Measurements from ENCODE around the gene CACNA1C.

The CACNA1C gene

DNA sequence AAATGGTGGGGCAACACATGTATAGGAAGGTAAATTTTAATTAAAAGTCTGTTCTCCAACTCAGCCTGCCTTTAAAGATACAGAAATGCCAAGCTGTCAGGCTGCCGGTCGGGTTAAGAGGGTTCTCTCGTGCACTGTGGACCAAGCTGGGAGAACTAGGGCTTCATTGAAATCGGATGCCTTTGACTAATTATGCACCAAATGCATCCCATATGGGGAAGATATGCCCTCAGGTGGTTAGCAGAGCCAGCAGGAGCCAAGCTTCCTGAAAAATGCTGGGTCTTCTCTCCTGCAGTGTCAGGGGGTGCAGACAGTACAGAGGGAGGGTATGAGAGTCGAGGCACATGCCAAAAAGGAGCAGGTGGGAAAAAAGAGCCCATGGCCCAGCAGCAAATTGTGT lies 236.1 kb downstream of the CACNA1C start:
- in situ Hi-C loops (cut with MboI; ENCODE audit: low sequenced_read_pairs): no loop called here

DNA sequence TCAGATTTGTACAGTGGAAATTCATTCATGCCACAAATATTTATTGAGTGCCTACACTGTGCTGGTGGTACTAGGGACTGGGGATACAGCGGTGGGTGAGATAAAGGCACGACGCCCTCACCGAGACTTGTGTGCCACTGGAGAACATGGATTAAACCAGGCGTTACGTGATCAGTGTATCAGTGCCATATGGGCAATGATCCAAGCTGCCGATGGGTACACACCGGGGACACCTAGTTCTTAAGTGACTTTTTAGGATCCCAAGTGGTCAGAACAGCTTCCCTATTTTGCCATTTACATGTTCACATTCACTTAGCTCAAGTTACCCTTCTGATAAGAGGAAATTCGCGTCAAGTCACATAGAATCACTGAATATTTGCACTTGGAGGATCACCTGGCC lies 236.7 kb downstream of the CACNA1C start:
- in situ Hi-C loops (cut with MboI; ENCODE audit: low sequenced_read_pairs): no loop called here

DNA sequence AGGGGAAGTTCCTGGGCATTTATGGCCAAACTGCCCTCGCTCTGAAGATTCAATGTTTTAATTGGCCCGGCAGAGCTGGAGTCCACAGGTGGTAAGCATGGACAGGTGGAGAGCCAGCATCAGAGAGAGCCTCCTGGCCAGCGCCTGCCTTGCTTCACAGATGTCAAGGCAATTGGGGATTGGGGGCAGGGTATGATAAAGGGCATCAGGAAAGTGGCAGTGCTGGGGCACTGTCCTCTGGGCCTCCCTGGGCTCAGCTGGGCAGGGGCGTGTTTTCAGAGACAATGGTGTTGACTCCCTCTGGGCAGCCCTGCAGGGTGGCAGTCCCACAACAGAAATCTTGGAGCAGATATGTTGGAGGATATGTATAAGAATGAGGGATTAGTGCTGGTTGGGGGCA lies 237.3 kb downstream of the CACNA1C start:
- in situ Hi-C loops (cut with MboI; ENCODE audit: low sequenced_read_pairs): no loop called here

DNA sequence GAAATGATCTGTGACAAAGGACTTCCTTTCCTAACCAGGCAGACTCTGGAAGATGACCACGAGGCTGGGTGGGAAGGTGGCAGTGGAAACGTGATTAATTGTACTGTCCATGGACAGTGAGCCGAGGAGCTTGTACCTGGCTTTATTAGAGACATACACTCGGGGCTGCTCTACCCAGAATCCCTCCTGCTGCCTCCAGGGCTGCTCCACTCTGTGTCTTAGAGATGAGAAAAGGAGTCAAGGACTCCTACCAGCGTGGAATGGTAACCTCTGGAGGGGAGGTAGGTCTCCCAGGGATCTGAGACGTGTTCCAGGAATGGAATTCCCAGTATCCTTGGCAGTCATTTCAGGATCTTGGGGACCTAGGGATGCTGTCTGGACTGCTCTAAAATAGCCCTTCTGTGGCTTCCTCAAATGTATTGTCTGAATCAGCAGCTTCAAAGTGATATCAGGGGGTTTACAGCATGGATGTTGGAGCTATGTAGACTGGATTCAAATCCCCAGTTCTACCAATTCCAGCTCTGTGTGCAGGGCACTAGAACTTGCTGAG lies 237.8 kb downstream of the CACNA1C start:
- in situ Hi-C loops (cut with MboI; ENCODE audit: low sequenced_read_pairs): no loop called here

DNA sequence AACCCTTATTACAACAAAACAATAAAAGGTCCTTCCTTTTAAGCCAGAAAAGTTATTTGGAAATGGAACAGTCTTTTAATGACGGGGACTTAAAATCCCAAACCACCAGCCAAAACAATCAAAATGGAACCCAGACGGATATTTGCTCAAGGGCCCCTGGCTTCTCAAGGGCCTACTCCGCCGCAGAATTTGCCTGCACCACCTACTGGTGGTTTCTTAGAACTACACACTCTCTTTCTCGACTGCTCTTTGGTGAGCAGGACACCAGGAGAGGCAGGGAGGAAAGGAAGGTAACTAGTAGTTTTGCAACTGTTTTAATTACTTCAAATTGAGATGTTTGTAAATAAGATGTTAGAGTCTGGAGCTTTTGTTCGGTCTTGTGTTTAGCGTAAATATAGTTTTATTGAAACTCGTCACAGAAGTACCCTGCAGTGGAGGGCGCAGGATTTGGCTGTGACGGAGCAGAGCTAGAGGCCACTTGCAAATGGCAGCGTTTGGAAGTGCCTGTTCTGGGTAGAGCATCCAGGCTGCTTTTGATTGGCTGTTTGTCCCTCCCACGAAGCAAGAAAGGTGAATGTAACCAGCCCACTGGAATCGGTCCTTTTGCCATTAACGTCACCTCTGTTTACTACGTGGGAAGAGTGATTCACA lies 238.5 kb downstream of the CACNA1C start:
- in situ Hi-C loops (cut with MboI; ENCODE audit: low sequenced_read_pairs): no loop called here

DNA sequence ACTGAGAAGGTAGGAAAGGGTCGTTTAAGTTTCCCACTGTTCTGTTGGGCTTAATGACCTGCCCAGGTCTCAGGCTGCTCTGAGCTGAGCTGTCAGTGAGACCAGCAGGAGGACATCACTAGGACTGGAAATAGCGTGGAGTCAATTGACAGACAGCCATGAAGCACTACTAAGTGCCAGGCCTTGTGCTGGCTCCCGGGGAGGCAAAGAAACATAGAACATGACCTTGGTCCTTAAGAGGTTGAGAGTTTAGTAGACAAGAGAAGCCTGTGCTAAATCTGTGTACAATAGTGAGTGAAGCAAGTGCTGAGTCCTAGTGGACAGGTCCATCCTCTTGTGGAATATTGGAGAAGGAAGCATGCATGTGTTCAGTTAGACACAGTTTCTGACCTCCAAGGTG lies 239.2 kb downstream of the CACNA1C start:
- in situ Hi-C loops (cut with MboI; ENCODE audit: low sequenced_read_pairs): no loop called here

DNA sequence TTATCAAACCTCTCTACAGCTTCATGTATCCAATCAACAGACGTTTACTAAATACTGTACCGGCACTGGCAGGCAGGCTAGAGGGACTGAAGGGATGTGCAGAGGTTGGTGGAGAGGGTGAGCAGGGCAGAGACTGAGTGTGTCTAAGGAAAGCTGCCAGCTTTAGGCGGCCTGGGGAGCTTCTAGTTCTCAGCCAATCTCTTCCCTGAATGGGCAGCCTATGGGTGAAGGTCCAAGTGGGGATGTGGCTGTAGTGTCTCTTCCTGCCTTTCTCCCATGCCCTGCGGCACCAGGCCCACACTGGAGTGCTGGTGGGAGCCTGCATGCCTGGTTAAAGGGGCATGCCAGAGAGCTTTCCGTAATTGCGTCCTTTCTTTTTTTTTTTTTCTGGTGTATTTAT lies 239.8 kb downstream of the CACNA1C start:
- in situ Hi-C loops (cut with MboI; ENCODE audit: low sequenced_read_pairs): no loop called here

DNA sequence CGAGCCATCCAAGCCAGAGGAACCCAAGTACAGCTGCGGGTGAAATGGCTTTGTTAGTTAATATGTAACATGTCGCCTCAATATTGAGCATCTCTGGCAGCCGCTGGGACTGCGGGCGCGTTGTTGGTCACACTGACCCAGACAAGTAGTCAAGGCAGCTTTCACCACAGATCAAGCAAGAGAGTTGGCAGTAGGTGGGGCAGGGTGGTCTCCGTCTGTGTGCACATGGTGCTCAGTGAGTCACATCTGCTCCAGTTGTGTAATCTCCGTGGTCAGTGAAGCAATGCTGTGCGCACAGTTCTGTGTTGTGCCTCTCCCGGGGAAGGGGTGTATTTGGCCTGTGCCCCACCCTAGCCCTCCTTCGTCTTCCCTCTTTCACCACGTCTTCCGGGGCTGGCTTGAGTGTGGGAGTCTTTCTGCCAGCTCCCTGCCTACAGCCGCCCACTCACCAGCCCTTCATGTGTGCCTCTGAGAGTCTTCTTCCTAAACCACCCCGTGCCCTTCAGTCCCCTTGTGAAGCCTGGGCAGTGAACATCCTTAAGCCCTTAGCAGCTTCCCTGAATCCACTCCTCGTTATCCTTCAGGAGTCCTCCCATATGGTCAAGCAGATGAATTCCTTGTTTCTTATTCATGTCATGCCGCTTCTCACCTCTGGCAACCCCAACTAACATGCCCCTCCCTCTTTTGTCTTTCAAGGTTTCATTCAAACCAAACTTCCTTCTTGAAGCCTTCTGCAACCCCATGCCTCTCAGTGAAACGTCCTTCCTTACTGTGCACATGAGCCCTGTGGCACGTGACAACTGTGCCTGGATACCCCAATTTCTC lies 242.1 kb downstream of the CACNA1C start:
- in situ Hi-C loops (cut with MboI; ENCODE audit: low sequenced_read_pairs): no loop called here

DNA sequence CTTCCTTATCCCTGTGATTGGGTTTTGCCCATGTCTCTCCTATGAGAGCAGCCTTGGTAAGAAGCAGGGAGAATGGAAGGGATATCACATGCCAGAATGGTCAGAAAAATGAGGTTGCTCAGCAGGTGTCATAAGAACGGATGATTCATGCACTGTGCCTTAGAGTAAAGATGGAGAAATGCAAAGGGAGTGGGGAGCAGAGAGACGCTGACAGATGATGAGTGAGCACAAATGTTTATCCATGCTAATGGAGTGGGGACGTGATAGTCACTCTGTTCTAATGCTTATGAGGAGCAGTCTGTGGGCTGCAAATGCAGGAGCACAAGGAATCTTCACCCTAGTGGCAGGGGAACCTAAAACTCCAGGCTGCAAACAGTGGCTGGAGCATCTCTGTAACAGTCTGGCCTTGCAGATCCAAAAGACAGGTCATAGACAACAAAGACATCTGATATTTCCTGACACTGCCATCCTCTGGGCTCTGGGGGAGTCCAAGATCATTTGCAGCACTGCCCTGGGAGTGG lies 243.2 kb downstream of the CACNA1C start:
- in situ Hi-C loops (cut with MboI; ENCODE audit: low sequenced_read_pairs): no loop called here

DNA sequence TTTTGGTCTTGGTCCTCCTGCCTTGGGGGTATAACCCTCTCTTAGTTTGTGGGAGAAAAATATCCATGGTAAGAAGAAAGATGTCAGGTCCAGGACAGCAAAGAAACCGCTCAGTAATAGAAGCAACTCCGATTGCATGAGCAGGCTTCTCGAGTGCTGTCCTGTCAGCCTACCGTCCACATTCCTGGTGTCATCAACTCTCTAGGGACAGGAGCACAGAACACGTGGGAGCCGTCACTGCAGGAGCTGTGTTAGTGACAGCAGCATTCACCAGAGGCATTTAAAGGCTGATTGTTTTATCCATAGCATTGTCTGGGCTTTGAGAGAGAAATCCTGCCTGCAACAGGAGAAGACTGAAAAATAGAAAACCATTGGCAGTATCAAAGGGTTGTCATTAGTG lies 244.2 kb downstream of the CACNA1C start:
- in situ Hi-C loops (cut with MboI; ENCODE audit: low sequenced_read_pairs): no loop called here

DNA sequence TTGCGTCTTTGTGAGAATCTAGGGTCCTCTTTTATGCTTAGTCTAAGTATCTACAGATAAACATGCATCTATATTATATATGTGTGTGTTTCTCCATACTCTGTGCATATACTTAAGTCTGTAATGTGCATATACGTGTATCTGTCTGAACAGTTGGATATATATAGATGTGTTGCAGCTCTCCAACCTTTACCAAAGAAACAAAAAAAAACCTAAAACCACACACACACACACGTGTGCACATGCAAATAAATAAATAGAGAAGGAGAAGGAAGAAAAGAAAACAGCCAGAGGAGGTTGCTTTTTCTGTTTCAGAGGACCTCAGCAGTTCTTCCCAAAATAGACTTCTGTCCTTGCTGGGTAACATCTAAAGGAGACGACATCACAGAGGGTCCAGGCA lies 244.9 kb downstream of the CACNA1C start:
- in situ Hi-C loops (cut with MboI; ENCODE audit: low sequenced_read_pairs): no loop called here

DNA sequence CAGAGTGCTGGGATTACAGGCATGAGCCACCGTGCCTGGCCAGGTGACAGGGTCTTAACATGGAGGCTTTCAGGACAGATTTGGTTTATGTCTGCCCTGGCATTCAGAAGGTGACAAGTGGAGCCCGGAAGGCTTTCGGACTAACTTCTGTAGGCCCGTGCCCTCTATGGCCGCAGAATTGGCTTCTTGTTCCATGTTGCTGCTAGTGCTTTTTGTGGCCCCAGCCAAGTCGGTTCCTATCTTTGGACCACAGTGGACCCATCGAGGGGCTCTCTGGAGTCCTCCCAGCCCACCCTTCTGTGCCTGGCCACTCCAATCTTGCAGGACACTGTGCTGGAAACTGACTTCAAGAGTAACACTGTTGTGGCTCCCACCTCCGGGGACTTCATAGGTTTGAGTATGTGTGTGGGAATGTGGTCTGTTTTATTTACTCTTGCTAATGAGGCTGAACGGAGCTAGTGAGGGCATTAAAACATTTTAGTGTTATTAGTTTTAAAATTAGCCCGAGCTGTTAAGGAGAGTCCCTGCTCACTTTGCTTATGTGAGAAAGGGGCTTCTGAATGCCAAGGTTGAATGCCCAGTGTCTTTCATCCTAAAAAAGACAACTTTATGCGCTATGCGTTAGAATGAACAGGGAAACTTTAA lies 245.9 kb downstream of the CACNA1C start:
- in situ Hi-C loops (cut with MboI; ENCODE audit: low sequenced_read_pairs): no loop called here

DNA sequence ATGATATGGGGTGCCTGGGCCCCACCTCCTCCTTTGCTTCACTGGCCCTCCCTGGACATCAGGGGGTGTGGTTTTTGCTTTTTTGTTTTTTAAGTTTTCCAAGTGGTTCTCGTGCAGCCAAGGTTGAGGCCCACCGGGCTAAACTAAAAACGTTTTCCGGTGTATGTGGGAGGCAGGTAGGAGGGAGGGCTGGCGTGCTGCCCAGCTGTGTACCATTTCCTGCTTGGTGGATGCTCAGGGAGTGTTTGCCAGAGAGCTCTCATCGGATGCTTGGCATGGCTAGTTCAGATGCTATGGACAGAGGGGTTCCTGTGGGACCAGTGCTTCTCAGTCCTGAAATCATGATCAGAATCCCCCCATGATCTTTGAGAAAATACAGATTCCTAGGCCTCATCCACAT lies 246.4 kb downstream of the CACNA1C start:
- in situ Hi-C loops (cut with MboI; ENCODE audit: low sequenced_read_pairs): no loop called here

DNA sequence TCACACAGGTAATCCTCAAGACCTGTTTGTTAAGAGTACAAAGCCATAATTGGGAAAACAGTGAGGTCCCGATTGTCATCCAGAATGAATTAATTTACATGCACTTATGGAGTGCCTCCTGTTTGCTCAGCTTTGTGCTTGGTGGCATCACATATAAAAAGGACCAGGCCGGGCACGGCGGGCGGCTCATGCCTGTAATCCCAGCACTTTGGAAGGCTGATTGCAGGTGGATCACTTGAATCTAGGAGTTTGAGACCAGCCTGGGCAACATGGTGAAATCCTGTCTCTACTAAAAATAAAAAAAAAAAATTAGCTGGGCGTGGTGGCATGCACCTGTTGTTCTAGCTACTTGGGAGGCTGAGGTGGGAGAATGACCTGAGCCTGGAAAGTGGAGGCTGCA lies 247.4 kb downstream of the CACNA1C start:
- in situ Hi-C loops (cut with MboI; ENCODE audit: low sequenced_read_pairs): no loop called here

DNA sequence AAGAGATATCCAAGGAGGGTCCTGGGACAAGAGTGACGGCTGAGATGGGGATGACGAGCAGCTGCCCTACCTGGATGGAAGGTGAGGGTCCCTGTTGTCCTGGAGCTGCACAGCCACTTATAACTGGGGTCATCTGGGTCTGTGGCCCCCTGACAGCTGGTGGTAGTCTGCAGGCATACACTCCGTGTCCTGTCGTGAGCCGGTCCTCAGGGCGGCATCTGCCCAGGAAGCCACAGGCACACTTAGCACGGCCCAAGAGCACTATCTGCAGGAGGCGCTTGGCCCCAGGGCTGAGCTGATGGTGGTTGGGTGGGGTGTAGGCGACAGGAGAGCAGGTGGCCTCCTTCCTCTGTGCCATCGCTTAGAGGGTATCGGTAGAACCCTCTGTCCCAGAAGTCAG lies 248.1 kb downstream of the CACNA1C start:
- in situ Hi-C loops (cut with MboI; ENCODE audit: low sequenced_read_pairs): no loop called here

DNA sequence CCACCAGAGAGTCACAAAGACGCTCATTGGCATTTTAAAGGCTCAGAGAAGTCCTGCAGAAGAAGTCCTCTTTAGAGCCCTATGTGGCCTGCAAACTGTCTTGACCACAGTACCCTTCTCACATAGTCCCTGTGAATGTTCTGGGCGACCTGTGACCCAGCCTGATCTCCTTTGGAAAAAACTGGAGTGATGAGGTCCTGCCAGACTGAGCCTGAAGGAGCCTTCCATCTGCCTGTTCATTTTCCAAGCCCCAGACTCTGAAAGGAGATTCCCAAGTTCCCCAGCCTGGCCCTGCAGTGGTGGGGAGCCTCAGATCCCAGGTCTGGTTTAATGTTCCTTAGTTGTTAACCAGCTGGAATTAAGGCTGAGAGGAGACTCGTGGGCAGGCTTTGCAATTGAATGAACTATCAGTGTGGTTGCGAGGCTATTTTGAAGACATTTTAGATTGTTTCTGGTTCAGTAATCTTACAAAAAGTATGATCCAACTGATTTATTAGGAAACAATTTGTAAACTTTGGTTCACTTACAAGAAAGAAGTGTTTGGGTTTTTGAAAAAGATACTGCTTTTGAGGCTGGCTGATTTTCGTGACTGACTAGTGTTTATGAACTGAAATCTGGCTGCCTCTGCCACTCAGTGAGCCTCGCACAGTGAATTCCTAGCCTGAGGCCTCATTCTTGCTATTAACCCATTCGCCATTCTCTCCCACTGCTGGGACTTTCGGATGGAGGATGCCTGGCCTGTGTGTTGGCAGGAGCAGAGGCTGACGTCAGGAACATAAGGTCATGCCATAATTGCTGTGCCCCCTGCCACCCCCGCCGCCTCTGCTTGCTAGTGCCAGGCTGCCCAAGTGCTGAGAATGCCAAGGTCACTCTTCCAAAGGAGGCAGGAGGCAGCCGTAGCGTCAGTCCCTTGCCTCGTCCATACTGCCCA lies 249.0 kb downstream of the CACNA1C start:
- in situ Hi-C loops (cut with MboI; ENCODE audit: low sequenced_read_pairs): no loop called here

DNA sequence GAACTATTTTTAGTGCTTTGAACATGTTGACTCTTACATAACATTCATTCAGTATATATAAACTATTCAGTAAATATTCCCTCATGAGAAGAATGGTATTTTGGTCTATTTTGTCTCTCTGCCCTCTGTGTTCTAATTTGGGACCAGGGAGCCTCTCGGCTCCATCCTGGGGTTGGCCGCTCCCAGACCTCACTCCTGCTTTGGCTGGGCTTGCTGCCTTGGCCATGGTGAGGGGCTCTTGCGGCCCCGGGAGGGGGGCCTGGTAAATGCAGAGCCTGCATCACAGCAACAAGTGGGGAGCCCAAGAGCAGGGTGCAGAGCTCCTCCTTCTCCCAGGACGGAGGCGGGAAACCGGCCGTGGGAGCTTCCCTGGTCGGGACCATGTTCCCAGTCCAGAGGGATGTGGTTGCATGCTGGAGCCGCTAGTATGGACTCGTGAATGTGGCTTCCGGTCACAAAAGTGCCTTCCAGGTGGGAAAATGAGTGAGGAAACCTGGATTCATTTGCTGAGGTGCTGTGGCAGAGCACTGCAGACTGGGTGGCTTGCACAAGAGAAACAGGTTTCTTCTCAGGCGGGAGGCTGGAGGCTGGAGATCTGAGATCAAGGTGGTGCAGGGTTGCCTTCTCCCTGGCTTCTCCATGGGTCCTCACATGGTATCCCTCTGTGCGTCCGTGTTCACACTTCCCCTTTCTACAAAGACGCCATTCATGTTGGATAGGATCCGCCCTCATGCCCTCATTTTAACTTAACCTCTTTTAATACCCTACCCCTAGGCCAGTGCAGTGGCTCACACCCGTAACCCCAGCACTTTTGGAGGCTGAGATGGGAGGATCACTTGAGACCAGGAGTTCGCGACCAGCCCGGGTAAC lies 250.2 kb downstream of the CACNA1C start:
- in situ Hi-C loops (cut with MboI; ENCODE audit: low sequenced_read_pairs): no loop called here

DNA sequence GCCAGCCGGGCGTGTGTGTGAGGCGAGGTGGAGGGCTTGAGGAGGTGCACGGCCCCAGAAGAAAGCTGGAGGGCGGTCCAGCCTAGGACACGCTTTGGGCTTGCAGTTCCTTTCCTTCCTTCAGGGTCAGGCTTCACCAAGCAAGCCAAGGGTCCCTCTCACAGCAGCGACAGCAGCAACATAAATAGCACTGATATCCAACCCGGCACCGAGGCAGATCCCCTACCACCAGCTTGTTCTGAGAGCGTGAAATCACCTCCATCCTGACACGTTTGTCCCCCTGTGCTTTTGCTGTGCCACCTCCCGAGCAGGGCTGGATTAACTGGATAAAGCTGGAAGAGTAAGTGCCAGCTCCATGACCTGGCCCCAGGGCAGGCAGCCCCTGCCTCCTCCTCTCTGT lies 251.4 kb downstream of the CACNA1C start:
- in situ Hi-C loops (cut with MboI; ENCODE audit: low sequenced_read_pairs): no loop called here

DNA sequence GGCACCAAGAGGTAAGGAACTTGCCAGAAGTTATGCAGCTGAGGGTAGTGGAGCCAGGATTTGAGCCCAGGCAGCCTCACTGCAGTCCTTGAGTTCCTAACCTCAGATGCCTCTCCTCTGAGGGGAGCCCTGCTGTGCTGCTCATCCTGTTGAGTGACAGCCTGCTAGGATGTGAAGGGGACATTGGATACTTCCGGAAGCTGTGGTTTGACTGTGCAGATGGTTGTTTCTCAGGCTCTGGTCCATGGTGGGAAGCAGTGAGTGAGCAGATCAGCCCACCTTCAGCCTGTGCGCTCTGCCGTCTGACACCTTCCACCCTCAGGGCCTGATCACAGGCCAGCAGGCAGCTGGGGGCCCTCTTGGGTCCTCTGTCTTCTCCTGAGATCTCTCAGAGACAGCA lies 253.2 kb downstream of the CACNA1C start:
- in situ Hi-C loops (cut with MboI; ENCODE audit: low sequenced_read_pairs): no loop called here

DNA sequence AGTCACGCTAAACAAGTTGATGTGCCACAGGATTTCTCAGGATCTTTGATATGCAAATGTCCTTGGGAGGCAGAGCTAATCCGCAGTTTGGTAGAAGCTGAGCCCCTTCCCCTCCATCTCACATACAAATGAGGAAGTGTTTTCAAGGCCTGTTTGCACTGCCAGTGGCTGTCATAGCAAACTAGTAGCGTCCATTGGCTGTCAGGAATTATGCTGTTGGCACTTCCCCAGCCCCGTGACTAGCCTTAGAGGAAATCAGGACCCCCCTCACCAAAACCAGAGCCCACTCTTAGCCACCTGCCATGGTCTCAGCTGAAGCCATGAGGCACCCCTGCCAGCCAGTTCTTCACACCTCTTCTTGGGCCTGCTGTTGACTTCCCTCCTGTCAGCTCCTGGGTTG lies 253.9 kb downstream of the CACNA1C start:
- in situ Hi-C loops (cut with MboI; ENCODE audit: low sequenced_read_pairs): no loop called here

Measured in HL-60/S4 treated with phorbol 12-myristate 13-acetate at 8.2 ng/mL for 4 days and 3 days (cell line).